Naive B cell (primary cell): ENCODE measurements around the gene VAMP8. TPM values are rescaled to one million over a fixed set of nuclear protein-coding genes. Genes with fewer than 3 reads are reported as not detected.
"Not testable (repeated sequence)": the region's sequence is repeated elsewhere in the genome, so short reads cannot be mapped to it uniquely, and the experiment has no call there.

Experiments
- ATAC-seq, 2 donors: fragments of 150-1000 bp; cut with Tn5 transposase; 2 replicates each; pipeline ENCODE4 v1.10.0; 2021; ENCODE audit warnings: low read depth in 2 of 2, mild to moderate bottlenecking in 2 of 2, moderate library complexity in 2 of 2
- DNase-seq: peaks from one replicate; pipeline ENCODE4 v3.0.0; 2022
- H3K27ac Mint-ChIP-seq, 6 donors: one replicate each; pipeline ENCODE4 v1.8.0; 2020 to 2022; ENCODE audit warnings: mild to moderate bottlenecking in 6 of 6, mixed read lengths in 6 of 6, moderate library complexity in 5 of 6, inconsistent platforms in 2 of 6
- H3K27me3 Mint-ChIP-seq, 3 donors: one replicate each; pipeline ENCODE4 v1.8.0; 2021 to 2022; ENCODE audit warnings: mixed read lengths in 3 of 3, mild to moderate bottlenecking in 1 of 3
- H3K36me3 Mint-ChIP-seq, 2 donors: one replicate each; pipeline ENCODE4 v1.8.0; 2020 to 2022; ENCODE audit warnings: mixed read lengths in 2 of 2, inconsistent platforms in 1 of 2, mild to moderate bottlenecking in 1 of 2
- H3K4me1 Mint-ChIP-seq, 3 donors: one replicate each; pipeline ENCODE4 v1.8.0; 2020 to 2022; ENCODE audit warnings: mixed read lengths in 3 of 3, inconsistent platforms in 1 of 3, mild to moderate bottlenecking in 1 of 3, moderate library complexity in 1 of 3
- H3K4me3 Mint-ChIP-seq, 8 donors: one replicate each; pipeline ENCODE4 v1.8.0; 2020 to 2022; ENCODE audit warnings: mild to moderate bottlenecking in 8 of 8, mixed read lengths in 8 of 8, moderate library complexity in 8 of 8, inconsistent platforms in 2 of 8
- H3K9me3 Mint-ChIP-seq, 7 donors: one replicate each; pipeline ENCODE4 v1.8.0; 2020 to 2022; ENCODE audit warnings: mixed read lengths in 7 of 7, mild to moderate bottlenecking in 5 of 7, inconsistent platforms in 2 of 7, moderate library complexity in 1 of 7
- polyA plus RNA-seq, 6 donors: library from polyadenylated mRNA; unstranded; fragments of 300-500 nt; fragmentation: Illumina TruSeq; gene quantifications; one replicate each; pipeline ENCODE4 v1.2.3, GENCODE V29; 2021; ENCODE audit warnings: low read depth in 6 of 6

Gene VAMP8
- polyA plus RNA-seq, 6 donors from 2014 or later = 262 to 339 (median 305) TPM

DNA sequence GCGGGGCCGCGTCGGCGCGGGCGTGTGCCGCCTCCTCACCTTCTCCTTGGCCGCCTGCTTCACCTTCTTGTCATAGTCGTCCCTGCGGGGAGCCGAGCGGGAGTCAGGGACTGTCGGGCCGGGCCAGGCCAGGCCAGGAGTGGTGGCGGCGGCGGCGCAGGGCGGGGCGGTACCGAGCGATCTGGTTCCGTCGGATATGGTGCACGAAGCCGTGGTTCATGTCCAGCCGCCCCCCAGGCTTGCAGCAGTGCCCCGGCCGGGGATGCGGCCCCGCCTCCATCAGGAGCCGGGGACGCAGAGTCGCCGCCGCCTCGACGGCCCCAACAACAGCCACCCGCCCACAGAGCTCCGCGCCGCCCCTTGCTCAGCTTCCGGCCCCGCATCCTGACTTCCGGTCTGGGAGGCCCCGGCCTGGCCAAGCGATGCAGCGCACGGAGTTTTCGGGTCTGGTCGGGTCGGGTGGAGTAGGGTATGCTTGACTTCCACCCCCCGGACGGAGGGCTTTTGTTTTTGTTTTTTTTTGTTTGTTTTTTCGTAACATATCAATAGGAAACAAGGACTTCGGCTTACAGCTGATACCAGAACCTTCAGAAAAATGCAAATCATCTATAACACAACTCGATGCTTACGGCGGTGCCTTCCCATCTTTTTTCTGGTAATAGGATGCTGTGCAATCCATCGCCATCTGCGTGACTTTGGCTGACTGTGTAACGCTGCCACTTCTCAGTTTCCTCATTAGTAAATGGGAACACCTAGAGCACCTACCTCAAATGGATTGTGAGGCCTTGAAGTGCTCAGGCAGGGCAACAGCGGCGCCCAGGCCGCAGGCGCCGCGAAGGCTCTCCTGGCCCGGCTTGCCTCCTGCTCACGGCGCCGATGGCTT is 34.6 kb downstream of the VAMP8 start, which contains the start of gene C2orf68:
Gene C2orf68, minus strand, starts transcription at position 362 of the 883 bp plus-strand sequence. Its CDS starts 82 bp downstream, at position 280.
- DNase-seq = peak; percentile 87
- H3K27ac Mint-ChIP-seq = peak within 1 kb of the TSS; percentile 88 to 96 (median 94)

DNA sequence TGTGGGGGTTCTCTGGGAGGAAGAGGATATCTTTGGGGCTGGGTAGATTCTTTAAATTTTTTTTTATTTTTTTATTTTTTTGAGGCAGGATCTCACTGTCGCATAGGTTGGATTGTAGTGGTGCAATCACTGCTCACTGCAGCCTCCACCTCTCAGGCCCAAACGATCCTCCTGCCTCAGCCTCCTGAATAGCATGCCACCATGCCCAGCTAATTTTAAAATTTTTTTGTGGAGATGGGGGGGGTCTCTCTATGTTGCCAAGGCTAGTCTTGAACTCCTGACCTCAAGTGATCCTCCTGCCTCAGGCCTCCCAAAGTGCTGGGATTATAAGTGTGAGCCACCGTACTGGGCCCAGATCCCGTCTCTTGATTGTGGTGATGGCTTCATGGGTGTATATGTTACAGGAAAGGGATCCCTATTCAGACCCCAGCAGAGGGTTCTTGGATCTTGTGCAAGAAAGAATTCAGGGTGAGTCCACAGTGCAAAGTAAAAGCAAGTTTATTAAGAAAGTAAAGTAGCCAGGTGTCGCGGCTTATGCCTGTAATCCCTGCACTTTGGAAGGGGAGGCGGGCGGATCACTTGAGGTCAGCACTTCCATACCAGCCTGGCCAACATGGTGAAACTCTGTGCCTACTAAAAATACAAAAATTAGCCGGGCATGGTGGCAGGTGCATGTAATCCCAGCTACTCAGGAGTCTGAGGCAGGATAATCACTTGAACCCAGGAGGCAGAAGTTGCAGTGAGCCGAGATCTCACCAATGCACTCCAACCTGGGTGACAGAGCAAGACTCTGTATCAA is 36.5 kb downstream of the VAMP8 start:
- no peak for ATAC-seq
- Mint-ChIP-seq H3K36me3 (no peaks in the 10 kb centered on the region), H3K9me3 (no peaks in the 10 kb centered on the region), H3K27ac (peak overlapping the region in 1 of 6 donors; percentile 62), H3K4me3 (peak overlapping the region in 5 of 8 donors; percentile 10 to 97 (median 50)), H3K4me1 (peaks cover 19 to 59% (median 30%) of the 10 kb centered on the region in 3 donors), H3K27me3 (no peaks in the 10 kb centered on the region)
- no peak for DNase-seq

More for the DNA sequence above, 34.6 kb downstream of the VAMP8 start, which contains the start of gene C2orf68:
- ATAC-seq = peak; percentile 74 to 75
- H3K4me1 Mint-ChIP-seq = peaks cover 18 to 57% (median 35%) of the 10 kb centered on the region in 3 donors
- H3K36me3 Mint-ChIP-seq = no peaks in the 10 kb centered on the region
- peak within 1 kb of the TSS; percentile 89 to 99 (median 97) for H3K4me3 Mint-ChIP-seq
- no peaks in the 10 kb centered on the region for H3K9me3 Mint-ChIP-seq
- H3K27me3 Mint-ChIP-seq = no peaks in the 10 kb centered on the region

DNA sequence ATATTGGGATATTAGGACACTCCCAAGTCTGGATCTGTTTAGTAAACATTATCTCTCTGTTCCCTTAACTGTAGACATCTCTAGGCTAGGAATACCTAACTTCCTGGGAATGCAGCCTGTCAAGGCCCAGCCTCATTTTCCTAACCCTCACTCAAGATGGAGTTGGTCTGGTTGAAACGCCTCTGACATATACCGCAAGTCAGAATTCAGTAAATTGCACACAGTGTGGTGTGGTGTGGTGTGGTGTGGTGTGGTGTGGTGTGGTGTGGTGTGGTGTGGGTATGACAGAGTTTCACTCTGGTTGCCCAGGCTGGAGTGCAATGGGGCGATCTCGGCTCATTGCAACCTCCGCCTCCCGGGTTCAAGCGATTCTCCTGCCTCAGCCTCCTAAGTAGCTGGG is 37.4 kb downstream of the VAMP8 start:
- H3K27ac Mint-ChIP-seq = peak overlapping the region in 1 of 6 donors; percentile 59
- peaks cover 17 to 54% (median 25%) of the 10 kb centered on the region in 3 donors for H3K4me1 Mint-ChIP-seq
- H3K9me3 Mint-ChIP-seq, H3K36me3 Mint-ChIP-seq, ATAC-seq, H3K27me3 Mint-ChIP-seq, DNase-seq: not testable (repeated sequence)
- peak overlapping the region in 1 of 8 donors; percentile 97 for H3K4me3 Mint-ChIP-seq

- H3K9me3 Mint-ChIP-seq = no peaks in the 10 kb centered on the region
- H3K4me1 Mint-ChIP-seq = peaks cover 14 to 48% (median 20%) of the 10 kb centered on the region in 3 donors
- no peaks in the 10 kb centered on the region for H3K36me3 Mint-ChIP-seq
- H3K27me3 Mint-ChIP-seq = no peaks in the 10 kb centered on the region
- DNase-seq = no peak
- no peak for ATAC-seq
- peak overlapping the region in 7 of 8 donors; percentile 42 to 99 (median 97) for H3K4me3 Mint-ChIP-seq
- peak overlapping the region in 3 of 6 donors; percentile 54 to 94 (median 92) for H3K27ac Mint-ChIP-seq
Measured at GRCh38 chr2:85615413-85615728, 38.0 kb downstream of the VAMP8 start.

DNA sequence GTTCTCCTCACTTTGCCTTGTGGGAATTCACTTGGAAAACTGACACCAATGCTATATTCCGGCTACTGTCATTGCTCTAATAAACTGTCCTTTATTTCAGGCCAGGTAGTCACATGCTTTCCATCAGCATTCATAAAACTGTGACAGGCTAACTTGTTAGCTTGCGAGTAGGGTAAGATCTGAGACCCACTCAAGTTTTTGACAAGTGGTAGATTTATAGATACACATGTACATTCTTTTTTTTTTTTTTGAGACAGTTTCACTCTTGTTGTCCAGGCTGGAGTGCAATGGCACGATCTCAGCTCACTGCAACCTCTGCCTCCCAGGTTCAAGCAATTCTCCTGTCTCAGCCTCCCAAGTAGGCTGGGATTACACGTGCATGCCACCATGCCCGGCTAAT is 40.3 kb downstream of the VAMP8 start:
- peak overlapping the region in 2 of 6 donors; percentile 11 to 63 for H3K27ac Mint-ChIP-seq
- H3K27me3 Mint-ChIP-seq = not testable (repeated sequence)

GRCh38 chr2:85619617-85620016 is 42.2 kb downstream of the VAMP8 start:
- H3K27me3 Mint-ChIP-seq = no peaks in the 10 kb centered on the region

More for the DNA sequence above, 40.3 kb downstream of the VAMP8 start:
- Mint-ChIP-seq H3K4me1 (peaks cover 9 to 32% (median 14%) of the 10 kb centered on the region in 3 donors), H3K4me3 (peak overlapping the region in 6 of 8 donors; percentile 94 to 99 (median 97))
- H3K9me3 Mint-ChIP-seq, ATAC-seq, H3K36me3 Mint-ChIP-seq, DNase-seq: not testable (repeated sequence)

DNA sequence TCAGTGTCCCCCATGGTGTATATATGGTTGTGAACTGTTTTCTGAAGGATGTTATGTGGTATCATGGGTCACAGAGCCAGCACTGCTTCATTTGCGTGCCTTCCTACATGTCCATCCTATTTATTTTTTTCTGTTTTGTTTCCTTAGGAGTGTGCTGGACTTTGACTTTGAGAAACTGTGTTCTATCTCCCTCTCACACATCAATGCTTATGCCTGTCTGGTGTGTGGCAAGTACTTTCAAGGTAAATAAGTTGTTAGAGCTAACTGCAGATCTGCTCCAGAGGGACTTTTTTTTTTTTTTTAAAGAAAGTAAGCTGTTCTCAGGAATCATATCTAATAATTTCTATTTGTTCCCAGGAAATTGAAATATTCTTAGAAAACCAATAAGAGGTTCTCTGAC is 44.0 kb downstream of the VAMP8 start:
- H3K4me3 Mint-ChIP-seq = no peak overlapping the region
- ATAC-seq (no peak), DNase-seq (no peak)
- no peaks in the 10 kb centered on the region for H3K27me3 Mint-ChIP-seq
- H3K36me3 Mint-ChIP-seq = peaks cover 8 to 21% of the 10 kb centered on the region in 2 donors
- H3K9me3 Mint-ChIP-seq = no peaks in the 10 kb centered on the region
- H3K4me1 Mint-ChIP-seq = peaks cover 8 to 24% (median 12%) of the 10 kb centered on the region in 3 donors
- no peak overlapping the region for H3K27ac Mint-ChIP-seq

More at GRCh38 chr2:85619617-85620016, 42.2 kb downstream of the VAMP8 start:
- Mint-ChIP-seq H3K9me3 (no peaks in the 10 kb centered on the region), H3K4me1 (peaks cover 12 to 32% (median 14%) of the 10 kb centered on the region in 3 donors), H3K4me3 (no peak overlapping the region), H3K36me3 (peaks cover 0 to 14% of the 10 kb centered on the region in 2 donors), H3K27ac (no peak overlapping the region)
- DNase-seq (no peak), ATAC-seq (no peak)

DNA sequence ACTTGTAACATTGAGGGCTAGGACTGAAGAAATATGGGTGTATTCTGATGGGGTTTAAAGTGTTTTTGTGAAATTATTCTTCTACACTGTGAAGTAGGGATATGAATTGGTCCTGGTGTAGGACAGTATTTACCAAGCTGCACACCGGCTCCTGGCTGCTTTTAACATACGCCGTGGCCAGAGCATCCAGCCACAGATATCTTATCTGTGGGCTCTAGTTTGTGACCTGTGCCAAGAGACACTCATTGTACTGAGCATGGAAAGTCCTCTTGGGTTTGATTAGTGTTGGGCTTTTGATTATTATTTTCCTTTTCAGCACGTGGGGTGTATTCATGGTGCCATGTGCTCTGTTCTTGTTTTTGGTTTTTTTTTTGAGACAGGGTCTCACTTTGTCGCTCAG is 46.6 kb downstream of the VAMP8 start:
- Mint-ChIP-seq H3K36me3 (peaks cover 8 to 21% of the 10 kb centered on the region in 2 donors), H3K27ac (no peak overlapping the region), H3K9me3 (no peaks in the 10 kb centered on the region), H3K4me1 (peaks cover 6 to 13% (median 6%) of the 10 kb centered on the region in 3 donors), H3K27me3 (no peaks in the 10 kb centered on the region), H3K4me3 (no peak overlapping the region)
- ATAC-seq (no peak), DNase-seq (no peak)

DNA sequence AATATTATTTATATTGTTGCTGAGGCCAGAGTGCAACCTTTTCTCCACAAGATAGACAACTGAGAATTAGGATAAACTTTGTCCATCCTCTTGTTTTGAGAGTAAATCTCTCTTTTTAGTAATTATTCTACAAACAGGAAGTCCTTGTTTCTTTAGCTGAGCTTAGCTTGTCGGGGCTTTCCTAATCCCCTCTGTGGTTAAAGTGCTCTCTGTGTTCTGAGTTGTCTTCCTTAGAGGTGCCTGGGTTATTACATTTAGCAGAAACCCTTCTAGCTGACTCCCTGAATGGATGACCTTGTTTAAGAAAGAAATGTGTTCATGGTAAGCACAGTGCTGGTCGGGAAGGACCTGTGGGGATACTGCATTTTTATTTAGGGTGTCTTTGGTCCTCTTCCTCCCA is 51.3 kb downstream of the VAMP8 start:
- H3K4me1 Mint-ChIP-seq = peaks cover 4 to 19% (median 12%) of the 10 kb centered on the region in 3 donors
- H3K4me3 Mint-ChIP-seq = peak overlapping the region in 1 of 8 donors; percentile 39
- peaks cover 14 to 20% of the 10 kb centered on the region in 2 donors for H3K36me3 Mint-ChIP-seq
- no peaks in the 10 kb centered on the region for H3K9me3 Mint-ChIP-seq
- H3K27ac Mint-ChIP-seq = peak overlapping the region in 5 of 6 donors; percentile 6 to 91 (median 82)
- H3K27me3 Mint-ChIP-seq = no peaks in the 10 kb centered on the region
- DNase-seq = no peak
- ATAC-seq = peak; percentile 69 to 90

- no peak overlapping the region for H3K27ac Mint-ChIP-seq
- peaks cover 7 to 29% of the 10 kb centered on the region in 2 donors for H3K36me3 Mint-ChIP-seq
- H3K4me3 Mint-ChIP-seq = no peak overlapping the region
Measured at GRCh38 chr2:85631316-85631715, 53.9 kb downstream of the VAMP8 start.

More at GRCh38 chr2:85631316-85631715, 53.9 kb downstream of the VAMP8 start:
- Mint-ChIP-seq H3K27me3 (no peaks in the 10 kb centered on the region), H3K4me1 (peaks cover 7 to 22% (median 19%) of the 10 kb centered on the region in 3 donors), H3K9me3 (no peaks in the 10 kb centered on the region)
- DNase-seq (no peak), ATAC-seq (no peak)

Other genes with a start within 250 kb of the VAMP8 start
- 10 to 100 TPM; 45.5 to 94.8 (median 77.3) TPM for gene TGOLN2, start 249.6 kb upstream of the VAMP8 start, polyA plus RNA-seq
- 1 to 10 TPM; 4.4 to 8.7 (median 6.8) TPM for gene RETSAT, start 223.1 kb upstream of the VAMP8 start, polyA plus RNA-seq
- gene ELMOD3, start 222.8 kb upstream of the VAMP8 start, polyA plus RNA-seq = 10 to 100 TPM in 5 of 6 donors, 1 to 10 TPM in 1; 9.8 to 23.1 (median 13.8) TPM
- 100 to 1,000 TPM; 114 to 414 (median 282) TPM for gene CAPG, start 167.2 kb upstream of the VAMP8 start, polyA plus RNA-seq
- gene SH2D6, start 158.9 kb upstream of the VAMP8 start, polyA plus RNA-seq = not detected
- gene MAT2A, start 38.4 kb upstream of the VAMP8 start, polyA plus RNA-seq = 10 to 100 TPM; 78.7 to 99.4 (median 93.4) TPM
- gene GGCX, start 16.1 kb upstream of the VAMP8 start, polyA plus RNA-seq = 10 to 100 TPM; 12.1 to 22.2 (median 16.2) TPM
- 10 to 100 TPM; 33.3 to 68.5 (median 49.9) TPM for gene VAMP5, start 6.8 kb downstream of the VAMP8 start, polyA plus RNA-seq
- 100 to 1,000 TPM; 152 to 207 (median 187) TPM for gene RNF181, start 18.2 kb downstream of the VAMP8 start, polyA plus RNA-seq
- 10 to 100 TPM; 11.8 to 25.0 (median 14.5) TPM for gene TMEM150A, start 25.1 kb downstream of the VAMP8 start, polyA plus RNA-seq
- gene C2orf68, start 34.5 kb downstream of the VAMP8 start, polyA plus RNA-seq = 10 to 100 TPM; 13.8 to 21.7 (median 21.4) TPM
- 10 to 100 TPM; 40.4 to 74.6 (median 58.7) TPM for gene USP39, start 38.6 kb downstream of the VAMP8 start, polyA plus RNA-seq
- gene SFTPB, start 90.6 kb downstream of the VAMP8 start, polyA plus RNA-seq = not detected
- 10 to 100 TPM in 4 of 6 donors, 1 to 10 TPM in 2; 6.3 to 20.4 (median 11.2) TPM for gene GNLY, start 116.8 kb downstream of the VAMP8 start, polyA plus RNA-seq
- not detected for gene ATOH8, start 176.4 kb downstream of the VAMP8 start, polyA plus RNA-seq